HG03460 (cell line): ENCODE results near the gene FBXL12.
"Not testable (repeated sequence)": the region's sequence is repeated elsewhere in the genome, so short reads cannot be mapped to it uniquely, and the experiment has no call there.

ENCODE experiments used
- ATAC-seq: cut with Tn5 transposase; IDR thresholded peaks from one replicate; pipeline ENCODE4 v1.9.1; 2021; ENCODE audit not compliant: unreplicated experiment

The FBXL12 gene

GRCh38 chr19:9839415-9839814 is 20.5 kb upstream of the FBXL12 start:
- ATAC-seq = no peak

GRCh38 chr19:9838324-9838723 is 19.4 kb upstream of the FBXL12 start:
- no peak for ATAC-seq

GRCh38 chr19:9836021-9836420 is 17.1 kb upstream of the FBXL12 start:
- ATAC-seq = no peak

- ATAC-seq = peak; percentile 13
These were observed 16.6 kb upstream of the FBXL12 start for GRCh38 chr19:9835507-9835949.

GRCh38 chr19:9834726-9835506 is 16.0 kb upstream of the FBXL12 start, which contains the start of gene PIN1:
PIN1 (plus strand) TSS chr19:9835318; CDS start chr19:9835345, 27 bp downstream.
- peak; percentile 94 for ATAC-seq

GRCh38 chr19:9834307-9834725 is 15.4 kb upstream of the FBXL12 start:
- ATAC-seq = no peak

- no peak for ATAC-seq
These were observed 9.7 kb upstream of the FBXL12 start for GRCh38 chr19:9828551-9829063.

GRCh38 chr19:9827289-9828238 is 8.7 kb upstream of the FBXL12 start, which contains the start of gene UBL5:
UBL5 (plus strand) TSS chr19:9827918; CDS start chr19:9828338, 420 bp downstream.
- ATAC-seq = peak; percentile 91

GRCh38 chr19:9823816-9824215 is 4.9 kb upstream of the FBXL12 start:
- no peak for ATAC-seq

- ATAC-seq = not testable (repeated sequence)
These were observed 1.2 kb upstream of the FBXL12 start for GRCh38 chr19:9820034-9820433.

- no peak for ATAC-seq
These were observed 674 bp upstream of the FBXL12 start for GRCh38 chr19:9819596-9819909.

GRCh38 chr19:9818175-9818733 is 625 bp downstream of the FBXL12 start:
- no peak for ATAC-seq

GRCh38 chr19:9811139-9811538 is 7.7 kb downstream of the FBXL12 start:
- ATAC-seq = no peak

GRCh38 chr19:9808855-9809824 is 9.7 kb downstream of the FBXL12 start:
- no peak for ATAC-seq

- no peak for ATAC-seq
These were observed 12.1 kb downstream of the FBXL12 start for GRCh38 chr19:9806803-9807202.

- ATAC-seq = no peak
These were observed 16.9 kb downstream of the FBXL12 start for GRCh38 chr19:9801976-9802375.

GRCh38 chr19:9799162-9799561 is 19.7 kb downstream of the FBXL12 start:
- ATAC-seq = no peak

- no peak for ATAC-seq
These were observed 21.0 kb downstream of the FBXL12 start for GRCh38 chr19:9797871-9798270.

GRCh38 chr19:9796113-9796773 is 22.6 kb downstream of the FBXL12 start:
- no peak for ATAC-seq
